Epithelial cell of proximal tubule (primary cell): Measurements from ENCODE around the gene ARHGEF3. TPM values are rescaled to one million over a fixed set of nuclear protein-coding genes. Genes with fewer than 3 reads are reported as not detected.
"Not testable (repeated sequence)": the region's sequence is repeated elsewhere in the genome, so short reads cannot be mapped to it uniquely, and the experiment has no call there.

Source experiments
- DNase-seq: peaks from one replicate; pipeline ENCODE4 v3.0.0-alpha.2; 2011; ENCODE audit warnings: low read depth
- H3K4me3 ChIP-seq: 2 replicates; pipeline ENCODE4 v1.5.1; 2011; ENCODE audit warnings: low read depth, mild to moderate bottlenecking, low read length
- total RNA-seq: library from RNA; depleted of rRNA; stranded (reverse); fragments of >200 nt; gene quantifications from 2 replicates; pipeline ENCODE4 v1.2.3, GENCODE V29; 2015
- TF ChIP-seq, protein P1 (sequence below): conservative IDR thresholded peaks from 2 replicates; pipeline ENCODE4 v1.5.1; 2012; ENCODE audit warnings: low read depth, mild to moderate bottlenecking, low read length

The ARHGEF3 gene
- total RNA-seq, 1 donor from 2014 or later = 6.5 TPM

GRCh38 chr3:56742887-56743286 is 58.9 kb downstream of the ARHGEF3 start:
- no peak for DNase-seq
- TF ChIP-seq, protein P1, sequence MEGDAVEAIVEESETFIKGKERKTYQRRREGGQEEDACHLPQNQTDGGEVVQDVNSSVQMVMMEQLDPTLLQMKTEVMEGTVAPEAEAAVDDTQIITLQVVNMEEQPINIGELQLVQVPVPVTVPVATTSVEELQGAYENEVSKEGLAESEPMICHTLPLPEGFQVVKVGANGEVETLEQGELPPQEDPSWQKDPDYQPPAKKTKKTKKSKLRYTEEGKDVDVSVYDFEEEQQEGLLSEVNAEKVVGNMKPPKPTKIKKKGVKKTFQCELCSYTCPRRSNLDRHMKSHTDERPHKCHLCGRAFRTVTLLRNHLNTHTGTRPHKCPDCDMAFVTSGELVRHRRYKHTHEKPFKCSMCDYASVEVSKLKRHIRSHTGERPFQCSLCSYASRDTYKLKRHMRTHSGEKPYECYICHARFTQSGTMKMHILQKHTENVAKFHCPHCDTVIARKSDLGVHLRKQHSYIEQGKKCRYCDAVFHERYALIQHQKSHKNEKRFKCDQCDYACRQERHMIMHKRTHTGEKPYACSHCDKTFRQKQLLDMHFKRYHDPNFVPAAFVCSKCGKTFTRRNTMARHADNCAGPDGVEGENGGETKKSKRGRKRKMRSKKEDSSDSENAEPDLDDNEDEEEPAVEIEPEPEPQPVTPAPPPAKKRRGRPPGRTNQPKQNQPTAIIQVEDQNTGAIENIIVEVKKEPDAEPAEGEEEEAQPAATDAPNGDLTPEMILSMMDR = no peak
- no peak overlapping the region for H3K4me3 ChIP-seq

GRCh38 chr3:56739036-56739435 is 62.7 kb downstream of the ARHGEF3 start:
- no peak overlapping the region for H3K4me3 ChIP-seq
- no peak for DNase-seq
- TF ChIP-seq, protein P1 = no peak

GRCh38 chr3:56737006-56737405 is 64.7 kb downstream of the ARHGEF3 start:
- no peak overlapping the region for H3K4me3 ChIP-seq
- TF ChIP-seq, protein P1 = no peak
- no peak for DNase-seq

GRCh38 chr3:56732109-56732508 is 69.6 kb downstream of the ARHGEF3 start:
- no peak for DNase-seq
- H3K4me3 ChIP-seq = no peak overlapping the region
- TF ChIP-seq, protein P1 = no peak

DNA sequence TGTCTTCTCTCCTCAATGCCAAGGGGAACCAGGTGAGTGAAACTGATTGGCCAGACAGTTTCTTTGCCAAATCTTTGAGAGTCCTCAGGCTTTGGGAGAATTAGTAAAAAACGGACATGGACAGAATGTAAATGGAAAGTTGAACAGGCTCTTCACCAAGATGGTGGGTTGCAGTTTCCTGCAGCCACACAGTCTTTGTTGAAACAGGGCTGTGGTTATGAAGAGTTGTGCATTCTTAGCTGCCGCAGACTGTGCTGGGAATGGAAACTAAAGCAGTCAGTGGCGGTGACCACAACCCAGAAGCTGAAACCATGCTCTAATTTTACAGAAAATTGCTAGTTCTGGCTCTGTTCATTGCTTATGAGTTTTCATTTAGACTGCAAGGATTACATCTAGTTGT is 76.6 kb downstream of the ARHGEF3 start:
- H3K4me3 ChIP-seq = no peak overlapping the region
- TF ChIP-seq, protein P1 = no peak
- DNase-seq = no peak

DNA sequence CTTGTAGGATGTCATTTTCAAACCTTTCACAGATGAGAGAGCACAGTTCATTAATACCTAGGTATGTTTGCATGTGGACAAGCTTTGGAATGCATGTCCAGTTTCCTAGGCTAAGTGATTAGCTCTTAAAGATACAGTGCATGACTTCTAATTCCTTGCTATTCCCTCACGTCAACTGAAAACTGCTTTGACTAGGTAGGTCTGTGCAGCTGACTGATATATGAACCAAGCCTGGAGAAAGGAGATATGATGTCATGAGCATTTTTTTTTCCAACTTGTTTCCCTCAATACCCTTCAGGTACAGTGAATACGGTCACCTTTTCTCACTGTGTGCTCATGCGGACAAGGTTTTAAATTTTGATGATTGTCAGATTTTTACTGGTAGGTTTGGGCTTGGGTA is 77.1 kb downstream of the ARHGEF3 start:
- TF ChIP-seq, protein P1 = no peak
- DNase-seq = peak; percentile 29
- no peak overlapping the region for H3K4me3 ChIP-seq

DNA sequence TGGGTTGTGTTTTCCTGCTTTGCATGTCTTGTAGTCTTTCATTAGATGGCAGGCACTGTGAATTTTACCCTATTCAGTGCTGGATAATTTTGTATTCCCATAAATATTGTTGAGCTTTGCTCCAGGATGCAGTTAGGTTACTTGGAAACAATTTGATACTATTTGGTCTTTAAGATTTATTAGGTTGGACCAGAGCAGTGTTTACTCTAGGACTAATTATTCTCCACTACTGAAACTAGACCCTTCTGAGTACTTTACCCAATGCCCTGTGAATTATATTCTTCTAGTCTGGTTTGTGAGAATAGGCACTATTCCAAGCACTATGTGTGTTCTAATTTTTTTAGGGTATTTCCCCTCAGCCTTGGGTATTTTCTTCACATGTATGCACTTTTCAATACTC is 80.9 kb downstream of the ARHGEF3 start:
- TF ChIP-seq, protein P1 = no peak
- DNase-seq = no peak
- H3K4me3 ChIP-seq = no peak overlapping the region

DNA sequence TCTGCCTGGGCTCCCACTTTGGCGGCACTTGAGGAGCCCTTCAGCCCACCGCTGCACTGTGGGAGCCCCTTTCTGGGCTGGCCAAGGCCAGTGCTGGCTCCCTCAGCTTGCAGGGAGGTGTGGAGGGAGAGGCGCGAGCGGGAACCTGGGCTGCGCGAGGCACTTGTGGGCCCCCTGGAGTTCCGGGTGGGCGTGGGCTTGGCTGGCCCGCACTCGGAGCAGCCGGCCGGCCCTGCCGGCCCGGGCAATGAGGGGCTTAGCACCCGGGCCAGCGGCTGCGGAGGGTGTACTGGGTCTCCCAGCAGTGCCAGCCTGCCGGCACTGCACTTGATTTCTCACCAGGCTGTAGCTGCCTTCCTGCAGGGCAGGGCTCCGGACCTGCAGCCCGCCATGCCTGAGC is 82.9 kb downstream of the ARHGEF3 start:
- DNase-seq, H3K4me3 ChIP-seq: not testable (repeated sequence)
